ENCODE measurements around the gene NDUFV3. TPM values are rescaled to one million over a fixed set of nuclear protein-coding genes. Genes with fewer than 3 reads are reported as not detected.
"Not testable (repeated sequence)": the region's sequence is repeated elsewhere in the genome, so short reads cannot be mapped to it uniquely, and the experiment has no call there.

The NDUFV3 gene
- total and polyA plus RNA-seq, 2 experiments from 2014 or later = 51.5 to 71.2 TPM

GRCh38 chr21:42942244-42942643 is 49.1 kb downstream of the NDUFV3 start (continued):
- no peak for TF ChIP-seq ZNF462 (CRISPR knock-in tag; IDR thresholded peaks at IDR 0.05)
- TF ChIP-seq JUNB (IDR thresholded peaks at IDR 0.05; ENCODE audit: unreplicated experiment) = no peak
- TF ChIP-seq STAT1 (IDR thresholded peaks at IDR 0.05; ENCODE audit: unreplicated experiment) = no peak
- TF ChIP-seq ZNF114 (CRISPR knock-in tag; IDR thresholded peaks at IDR 0.05) = no peak
- no peak for TF ChIP-seq EZH2 (IDR thresholded peaks at IDR 0.05; ENCODE audit: low read depth, unreplicated experiment)
- TF ChIP-seq NANOG (IDR thresholded peaks at IDR 0.05; ENCODE audit: borderline replicate concordance) = no peak
- TF ChIP-seq ETS1 (IDR thresholded peaks at IDR 0.05) = no peak
- no peak for TF ChIP-seq CTCF (conservative IDR thresholded peaks at IDR 0.05; ENCODE audit: low read depth in 2 of 2)

- H3K4me1 Mint-ChIP-seq; H3K4me3 ChIP-seq; H3K27me3 ChIP-seq (ENCODE audit: insufficient read depth); H3K4me2 ChIP-seq; H3K27ac Mint-ChIP-seq; H3K27me3 Mint-ChIP-seq (ENCODE audit: insufficient read depth, low read depth, poor library complexity); DNase-seq (ENCODE audit: low spot score); H3K9me2 ChIP-seq (ENCODE audit: insufficient read depth); H3F3A ChIP-seq (replicated peaks; ENCODE audit: low read depth); H3K4me3 Mint-ChIP-seq; H3K27ac ChIP-seq (ENCODE audit: low read depth); H4K20me1 ChIP-seq (replicated peaks; ENCODE audit: insufficient read depth); H3K36me3 ChIP-seq (ENCODE audit: insufficient read depth); H2AFZ ChIP-seq; H3K4me1 ChIP-seq (ENCODE audit: insufficient read depth); H3K79me2 ChIP-seq (replicated peaks; ENCODE audit: insufficient read depth); ATAC-seq: not testable (repeated sequence)
- Mint-ChIP-seq H3K36me3 (ENCODE audit: low read depth) (peaks cover 27% of the 10 kb centered on the region), H3K9me3 (peaks cover 16% of the 10 kb centered on the region)
Observed at GRCh38 chr21:42949094-42949755, 56.1 kb downstream of the NDUFV3 start.

- Mint-ChIP-seq H3K36me3 (ENCODE audit: low read depth) (peaks cover 26% of the 10 kb centered on the region), H3K4me1 (peaks cover 20% of the 10 kb centered on the region), H3K9me3 (peaks cover 16% of the 10 kb centered on the region)
- H3K27ac ChIP-seq (ENCODE audit: low read depth); H3K9me2 ChIP-seq (ENCODE audit: insufficient read depth); H4K20me1 ChIP-seq (replicated peaks; ENCODE audit: insufficient read depth); H3K36me3 ChIP-seq (ENCODE audit: insufficient read depth); H3K79me2 ChIP-seq (replicated peaks; ENCODE audit: insufficient read depth); H3K4me3 ChIP-seq; DNase-seq (ENCODE audit: low spot score); H3K27me3 ChIP-seq (ENCODE audit: insufficient read depth); ATAC-seq; H3F3A ChIP-seq (replicated peaks; ENCODE audit: low read depth); H2AFZ ChIP-seq; H3K4me3 Mint-ChIP-seq; H3K27me3 Mint-ChIP-seq (ENCODE audit: insufficient read depth, low read depth, poor library complexity); H3K27ac Mint-ChIP-seq; H3K4me2 ChIP-seq: not testable (repeated sequence)
- peaks cover 12% of the 10 kb centered on the region for H3K4me1 ChIP-seq (ENCODE audit: insufficient read depth)
Observed at GRCh38 chr21:42951193-42951592, 58.1 kb downstream of the NDUFV3 start.

Measured in GM23338 (cell line).